Neural progenitor cell (in vitro differentiated cells): ENCODE measurements around the gene SLC2A9.

ENCODE experiments used
- EZH2 ChIP-seq: fragments of 200-600 bp; sonication (generic); IDR thresholded peaks from 2 replicates; pipeline ENCODE4 v1.6.1; 2017; ENCODE audit warnings: antibody characterized with exemption, mild to moderate bottlenecking, moderate library complexity
- EZH2phosphoT487 ChIP-seq: fragments of 200-600 bp; sonication (generic); IDR thresholded peaks from 2 replicates; pipeline ENCODE4 v1.6.1; 2017; ENCODE audit warnings: antibody characterized with exemption
- TF ChIP-seq, protein P1 (sequence below): fragments of 200-600 bp; sonication (generic); IDR thresholded peaks from 2 replicates; pipeline ENCODE4 v1.5.1; 2017; ENCODE audit warnings: antibody characterized with exemption, mild to moderate bottlenecking

DNA sequence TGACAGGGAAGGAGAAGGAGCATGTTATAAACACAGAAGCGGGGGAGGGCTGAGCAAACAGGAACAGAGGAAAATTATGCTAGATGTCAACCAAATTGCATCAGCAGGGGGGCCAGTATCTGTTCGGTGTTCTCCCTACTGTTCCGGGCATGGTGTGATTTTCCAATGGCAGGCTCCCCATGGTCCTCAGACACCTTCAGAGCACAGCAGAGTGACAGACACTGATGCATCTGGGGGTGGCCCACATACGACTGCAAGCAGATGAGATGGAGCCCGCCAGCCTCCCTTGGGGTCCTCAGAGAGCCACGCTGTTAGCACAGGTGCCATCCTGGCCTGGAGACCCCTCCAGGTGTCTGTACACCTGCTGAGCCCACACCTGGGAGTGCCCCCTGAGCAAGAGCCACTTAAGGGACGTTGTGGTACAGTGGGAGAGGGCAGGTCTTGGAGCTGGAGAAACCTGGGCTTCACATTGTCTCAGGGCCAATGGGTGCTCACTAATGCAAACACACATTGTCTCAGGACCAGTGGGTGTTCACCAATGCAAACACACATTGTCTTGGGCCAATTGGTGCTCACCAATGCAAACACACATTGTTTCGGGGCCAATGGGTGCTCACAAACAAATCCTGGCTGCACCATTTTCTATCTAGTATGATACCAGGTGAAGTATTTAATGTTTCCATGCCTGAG, 95.4 kb downstream of the SLC2A9 start:
- TF ChIP-seq, protein P1, sequence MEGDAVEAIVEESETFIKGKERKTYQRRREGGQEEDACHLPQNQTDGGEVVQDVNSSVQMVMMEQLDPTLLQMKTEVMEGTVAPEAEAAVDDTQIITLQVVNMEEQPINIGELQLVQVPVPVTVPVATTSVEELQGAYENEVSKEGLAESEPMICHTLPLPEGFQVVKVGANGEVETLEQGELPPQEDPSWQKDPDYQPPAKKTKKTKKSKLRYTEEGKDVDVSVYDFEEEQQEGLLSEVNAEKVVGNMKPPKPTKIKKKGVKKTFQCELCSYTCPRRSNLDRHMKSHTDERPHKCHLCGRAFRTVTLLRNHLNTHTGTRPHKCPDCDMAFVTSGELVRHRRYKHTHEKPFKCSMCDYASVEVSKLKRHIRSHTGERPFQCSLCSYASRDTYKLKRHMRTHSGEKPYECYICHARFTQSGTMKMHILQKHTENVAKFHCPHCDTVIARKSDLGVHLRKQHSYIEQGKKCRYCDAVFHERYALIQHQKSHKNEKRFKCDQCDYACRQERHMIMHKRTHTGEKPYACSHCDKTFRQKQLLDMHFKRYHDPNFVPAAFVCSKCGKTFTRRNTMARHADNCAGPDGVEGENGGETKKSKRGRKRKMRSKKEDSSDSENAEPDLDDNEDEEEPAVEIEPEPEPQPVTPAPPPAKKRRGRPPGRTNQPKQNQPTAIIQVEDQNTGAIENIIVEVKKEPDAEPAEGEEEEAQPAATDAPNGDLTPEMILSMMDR = no peak
- TF ChIP-seq EZH2 = no peak
- TF ChIP-seq EZH2phosphoT487 = no peak
